ENCODE measurements around the gene KRTAP4-3.
"Not testable (repeated sequence)": the region's sequence is repeated elsewhere in the genome, so short reads cannot be mapped to it uniquely, and the experiment has no call there.

KRTAP4-3 gene

GRCh38 chr17:41168121-41168520 lies at the start of gene KRTAP4-3:
Gene KRTAP4-3, minus strand, starts transcription at chr17:41168221. Its CDS starts 49 bp downstream, at chr17:41168172.
- Mint-ChIP-seq H3K36me3 (ENCODE audit: insufficient read depth) (peaks cover 2% of the 10 kb centered on the region), H3K27me3 (peaks cover 18% of the 10 kb centered on the region), H3K4me3 (no peak within 1 kb of the TSS), H3K9me3 (no peaks in the 10 kb centered on the region), H3K27ac (ENCODE audit: low read depth) (no peak within 1 kb of the TSS), H3K4me1 (no peaks in the 10 kb centered on the region)
- DNase-seq (ENCODE audit: low spot score in 2 of 2) (no peak), ATAC-seq (replicated peaks; ENCODE audit: extremely low read depth, poor library complexity, severe bottlenecking) (no peak)

GRCh38 chr17:41215681-41216080 lies 47.7 kb upstream of the KRTAP4-3 start:
- ATAC-seq (replicated peaks; ENCODE audit: extremely low read depth, poor library complexity, severe bottlenecking) (no peak), DNase-seq (ENCODE audit: low spot score in 2 of 2) (no peak)
- Mint-ChIP-seq H3K27ac (ENCODE audit: low read depth) (no peak overlapping the region), H3K4me1 (no peaks in the 10 kb centered on the region), H3K27me3 (peaks cover 87% of the 10 kb centered on the region), H3K4me3 (no peak overlapping the region), H3K36me3 (ENCODE audit: insufficient read depth) (no peaks in the 10 kb centered on the region), H3K9me3 (peaks cover 5% of the 10 kb centered on the region)

GRCh38 chr17:41212524-41213169 lies 44.6 kb upstream of the KRTAP4-3 start:
- DNase-seq (ENCODE audit: low spot score in 2 of 2): no peak
- Mint-ChIP-seq H3K27me3 (peaks cover 92% of the 10 kb centered on the region), H3K4me1 (no peaks in the 10 kb centered on the region), H3K9me3 (no peaks in the 10 kb centered on the region), H3K27ac (ENCODE audit: low read depth) (no peak overlapping the region), H3K36me3 (ENCODE audit: insufficient read depth) (peaks cover 2% of the 10 kb centered on the region), H3K4me3 (no peak overlapping the region)
- no peak for ATAC-seq (replicated peaks; ENCODE audit: extremely low read depth, poor library complexity, severe bottlenecking)

- H3K27ac Mint-ChIP-seq (ENCODE audit: low read depth): no peak overlapping the region
- no peaks in the 10 kb centered on the region for H3K4me1 Mint-ChIP-seq
- no peaks in the 10 kb centered on the region for H3K9me3 Mint-ChIP-seq
- no peak for ATAC-seq (replicated peaks; ENCODE audit: extremely low read depth, poor library complexity, severe bottlenecking)
- H3K4me3 Mint-ChIP-seq: no peak overlapping the region
- DNase-seq (ENCODE audit: low spot score in 2 of 2): no peak
- peaks cover 91% of the 10 kb centered on the region for H3K27me3 Mint-ChIP-seq
- peaks cover 2% of the 10 kb centered on the region for H3K36me3 Mint-ChIP-seq (ENCODE audit: insufficient read depth)
Measured at GRCh38 chr17:41211845-41212466, 43.9 kb upstream of the KRTAP4-3 start.

DNA sequence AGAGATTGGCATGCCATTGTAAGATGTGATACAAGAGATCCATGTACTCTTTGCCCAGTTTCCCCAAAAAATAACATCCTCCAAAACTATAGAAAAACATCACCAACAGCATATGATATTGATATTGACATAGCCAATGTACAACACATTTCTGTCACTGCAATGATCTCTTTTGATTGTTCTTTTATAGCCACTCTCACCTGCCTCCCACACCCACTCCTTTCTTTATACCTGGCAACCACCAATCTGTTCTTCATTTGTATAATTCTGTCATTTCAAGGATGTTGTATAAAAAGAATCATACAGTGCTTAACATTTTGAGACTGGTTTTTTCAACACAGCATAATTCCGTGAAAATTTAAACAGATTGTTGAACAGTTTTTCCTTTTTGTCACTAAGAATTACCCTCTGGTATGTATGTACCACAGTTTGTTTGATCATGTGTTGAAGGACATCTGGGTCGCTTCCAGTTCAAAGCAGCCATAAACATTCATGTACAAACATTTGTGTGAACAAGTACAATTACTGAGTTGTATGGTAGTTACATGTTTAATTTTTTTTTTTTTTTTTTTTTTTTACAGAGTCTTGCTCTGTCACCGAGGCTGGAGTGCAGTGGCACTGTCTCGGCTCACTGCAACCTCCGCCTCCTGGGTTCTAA lies 31.5 kb upstream of the KRTAP4-3 start:
- Mint-ChIP-seq H3K27me3 (peaks cover 13% of the 10 kb centered on the region), H3K4me1 (no peaks in the 10 kb centered on the region), H3K9me3 (no peaks in the 10 kb centered on the region), H3K36me3 (ENCODE audit: insufficient read depth) (no peaks in the 10 kb centered on the region), H3K4me3 (no peak overlapping the region), H3K27ac (ENCODE audit: low read depth) (no peak overlapping the region)
- DNase-seq (ENCODE audit: low spot score in 2 of 2) (no peak), ATAC-seq (replicated peaks; ENCODE audit: extremely low read depth, poor library complexity, severe bottlenecking) (no peak)

DNA sequence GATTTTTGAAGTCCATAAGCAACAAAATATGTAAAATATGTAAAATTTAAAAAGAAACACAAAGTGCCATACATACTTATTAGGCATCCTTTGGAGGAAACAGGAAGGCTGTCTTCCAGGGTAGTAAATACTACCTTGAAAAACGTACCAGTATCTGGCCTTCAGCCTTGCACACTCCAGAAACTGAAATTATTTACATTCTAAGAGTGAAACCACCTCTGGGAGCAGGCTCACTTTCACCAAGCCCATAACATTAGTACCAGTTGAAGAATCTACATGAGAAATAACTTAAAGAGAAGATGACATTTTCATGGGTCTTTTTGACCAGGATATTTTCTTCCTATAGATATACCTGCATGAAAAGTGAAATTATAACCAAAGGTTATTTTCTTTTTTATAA lies 28.0 kb upstream of the KRTAP4-3 start:
- DNase-seq (ENCODE audit: low spot score in 2 of 2): no peak

DNA sequence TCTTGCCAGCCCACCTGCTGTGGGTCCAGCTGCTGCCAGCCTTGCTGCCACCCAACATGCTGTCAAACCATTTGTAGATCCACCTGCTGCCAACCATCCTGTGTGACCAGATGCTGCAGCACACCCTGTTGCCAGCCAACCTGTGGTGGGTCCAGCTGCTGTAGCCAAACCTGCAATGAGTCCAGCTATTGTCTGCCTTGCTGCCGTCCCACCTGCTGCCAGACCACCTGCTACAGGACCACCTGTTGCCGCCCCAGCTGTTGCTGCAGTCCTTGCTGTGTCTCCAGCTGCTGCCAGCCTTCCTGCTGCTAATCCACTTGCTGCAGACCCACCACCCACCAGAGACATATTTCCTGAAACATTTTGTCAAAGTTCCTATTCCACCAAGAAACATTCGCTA lies 22.3 kb upstream of the KRTAP4-3 start:
- no peak for ATAC-seq (replicated peaks; ENCODE audit: extremely low read depth, poor library complexity, severe bottlenecking)
- H3K4me3 Mint-ChIP-seq: no peak overlapping the region
- H3K9me3 Mint-ChIP-seq: no peaks in the 10 kb centered on the region
- no peak for DNase-seq (ENCODE audit: low spot score in 2 of 2)
- H3K27ac Mint-ChIP-seq (ENCODE audit: low read depth): no peak overlapping the region
- H3K4me1 Mint-ChIP-seq: no peaks in the 10 kb centered on the region
- H3K36me3 Mint-ChIP-seq (ENCODE audit: insufficient read depth): no peaks in the 10 kb centered on the region
- H3K27me3 Mint-ChIP-seq: peaks cover 61% of the 10 kb centered on the region

More for the DNA sequence above, 28.0 kb upstream of the KRTAP4-3 start:
- H3K27me3 Mint-ChIP-seq: peaks cover 32% of the 10 kb centered on the region
- H3K27ac Mint-ChIP-seq (ENCODE audit: low read depth): no peak overlapping the region
- H3K36me3 Mint-ChIP-seq (ENCODE audit: insufficient read depth): no peaks in the 10 kb centered on the region
- H3K9me3 Mint-ChIP-seq: no peaks in the 10 kb centered on the region
- no peak for ATAC-seq (replicated peaks; ENCODE audit: extremely low read depth, poor library complexity, severe bottlenecking)
- no peak overlapping the region for H3K4me3 Mint-ChIP-seq
- no peaks in the 10 kb centered on the region for H3K4me1 Mint-ChIP-seq

- H3K9me3 Mint-ChIP-seq; H3K4me3 Mint-ChIP-seq; H3K27ac Mint-ChIP-seq (ENCODE audit: low read depth); ATAC-seq (replicated peaks; ENCODE audit: extremely low read depth, poor library complexity, severe bottlenecking); H3K4me1 Mint-ChIP-seq; H3K36me3 Mint-ChIP-seq (ENCODE audit: insufficient read depth); DNase-seq (ENCODE audit: low spot score in 2 of 2): not testable (repeated sequence)
- peaks cover 61% of the 10 kb centered on the region for H3K27me3 Mint-ChIP-seq
Measured at GRCh38 chr17:41189837-41190318, 21.9 kb upstream of the KRTAP4-3 start, which contains the start of gene KRTAP9-1. Gene KRTAP9-1, plus strand, starts transcription at chr17:41189887. Its CDS starts 0 bp downstream, at chr17:41189887.

- no peak overlapping the region for H3K27ac Mint-ChIP-seq (ENCODE audit: low read depth)
- DNase-seq (ENCODE audit: low spot score in 2 of 2): no peak
Measured at GRCh38 chr17:41186872-41187271, 18.9 kb upstream of the KRTAP4-3 start.

GRCh38 chr17:41185001-41185400 lies 17.0 kb upstream of the KRTAP4-3 start:
- Mint-ChIP-seq H3K4me1 (no peaks in the 10 kb centered on the region), H3K9me3 (no peaks in the 10 kb centered on the region), H3K27me3 (peaks cover 40% of the 10 kb centered on the region), H3K36me3 (ENCODE audit: insufficient read depth) (no peaks in the 10 kb centered on the region), H3K4me3 (no peak overlapping the region), H3K27ac (ENCODE audit: low read depth) (no peak overlapping the region)
- ATAC-seq (replicated peaks; ENCODE audit: extremely low read depth, poor library complexity, severe bottlenecking) (no peak), DNase-seq (ENCODE audit: low spot score in 2 of 2) (no peak)

More at GRCh38 chr17:41186872-41187271, 18.9 kb upstream of the KRTAP4-3 start:
- Mint-ChIP-seq H3K4me3 (no peak overlapping the region), H3K27me3 (peaks cover 59% of the 10 kb centered on the region), H3K4me1 (no peaks in the 10 kb centered on the region), H3K9me3 (no peaks in the 10 kb centered on the region), H3K36me3 (ENCODE audit: insufficient read depth) (no peaks in the 10 kb centered on the region)
- no peak for ATAC-seq (replicated peaks; ENCODE audit: extremely low read depth, poor library complexity, severe bottlenecking)

- H3K9me3 Mint-ChIP-seq: no peaks in the 10 kb centered on the region
- DNase-seq (ENCODE audit: low spot score in 2 of 2): no peak
- H3K4me1 Mint-ChIP-seq: no peaks in the 10 kb centered on the region
- H3K27me3 Mint-ChIP-seq: peaks cover 35% of the 10 kb centered on the region
- no peak within 1 kb of the TSS for H3K4me3 Mint-ChIP-seq
- no peak for ATAC-seq (replicated peaks; ENCODE audit: extremely low read depth, poor library complexity, severe bottlenecking)
- no peaks in the 10 kb centered on the region for H3K36me3 Mint-ChIP-seq (ENCODE audit: insufficient read depth)
- H3K27ac Mint-ChIP-seq (ENCODE audit: low read depth): no peak within 1 kb of the TSS
Measured at GRCh38 chr17:41184480-41184961, 16.5 kb upstream of the KRTAP4-3 start, which contains the start of gene KRTAP4-1. Gene KRTAP4-1, minus strand, starts transcription at chr17:41184911. Its CDS starts 57 bp downstream, at chr17:41184854.

DNA sequence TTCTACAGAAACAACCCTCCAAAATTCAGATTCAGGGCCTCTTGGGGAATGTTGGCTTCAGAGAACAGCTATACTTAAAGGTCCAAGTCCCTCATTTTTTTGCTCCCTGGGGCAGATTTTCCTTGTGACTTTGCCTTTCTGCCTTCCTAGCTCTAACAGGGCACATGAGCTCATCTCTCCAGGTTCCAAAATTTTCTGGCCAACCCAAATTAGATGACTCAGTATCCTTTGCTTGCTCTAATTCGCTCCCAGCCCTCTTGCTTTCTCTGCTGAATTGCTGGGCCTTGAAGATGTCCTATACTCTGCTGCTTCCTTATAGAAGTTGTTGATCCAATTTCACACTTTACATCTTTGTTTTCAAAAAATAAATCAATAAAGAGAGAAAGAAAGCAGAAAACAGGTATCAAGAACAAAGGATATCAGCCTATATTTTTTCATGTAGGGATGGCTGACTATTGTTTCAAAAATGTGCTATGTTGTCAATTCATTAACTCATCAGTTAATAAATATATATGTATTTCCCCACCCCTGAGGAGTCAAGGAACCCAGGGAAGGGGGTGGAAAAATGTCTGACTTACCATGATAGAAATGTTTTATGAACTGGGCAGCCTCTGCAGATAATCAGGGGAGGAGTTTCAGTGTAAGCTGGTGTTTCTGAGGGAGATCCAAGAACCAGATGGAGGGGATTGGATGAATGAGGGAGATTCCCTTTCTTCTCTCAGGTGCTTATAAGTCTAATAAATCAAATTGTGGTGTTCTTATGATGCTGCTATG lies 11.0 kb upstream of the KRTAP4-3 start:
- Mint-ChIP-seq H3K4me1 (no peaks in the 10 kb centered on the region), H3K27ac (ENCODE audit: low read depth) (no peak overlapping the region), H3K9me3 (no peaks in the 10 kb centered on the region), H3K36me3 (ENCODE audit: insufficient read depth) (no peaks in the 10 kb centered on the region), H3K27me3 (peaks cover 11% of the 10 kb centered on the region), H3K4me3 (no peak overlapping the region)
- no peak for DNase-seq (ENCODE audit: low spot score in 2 of 2)
- no peak for ATAC-seq (replicated peaks; ENCODE audit: extremely low read depth, poor library complexity, severe bottlenecking)

Measured in central memory CD8-positive, alpha-beta T cell (primary cell).